Endothelial cell of umbilical vein (primary cell): ENCODE measurements around the gene AADAT. TPM values are rescaled to one million over a fixed set of nuclear protein-coding genes. Genes with fewer than 3 reads are reported as not detected.

Experiments
- BruUV-seq: library from RNA; stranded (reverse); fragments of 400-500 nt; replicated peaks from 2 replicates; lab custom pipeline; 2021; lab: Mats Ljungman, UMichigan
- CTCF ChIA-PET: fragments of 300-600, 350-600 bp; sonication (Branson Sonifier 250); formaldehyde crosslinking; loops from one replicate; lab custom pipeline; 2021; ENCODE audit warnings: antibody characterized with exemption, inconsistent platforms; lab: Charles Lee
- POLR2A ChIA-PET: fragments of 300-600, 350-600 bp; sonication (Branson Sonifier 250); formaldehyde crosslinking; loops from one replicate; lab custom pipeline; 2021; ENCODE audit warnings: antibody characterized with exemption, inconsistent platforms; lab: Charles Lee
- DNase-seq: peaks from one replicate; pipeline ENCODE4 v3.0.0-alpha.2; 2011; ENCODE audit warnings: low read depth, low spot score
- FAIRE-seq: peaks from 2 replicates; lab custom pipeline; 2011; peaks lifted over from hg19 to GRCh38; lab: Jason Lieb, UNC
- H2AFZ ChIP-seq: 2 replicates; pipeline ENCODE4 v1.6.0; 2012; ENCODE audit warnings: low read depth, low read length, control low read depth, inconsistent platforms
- H3K27ac ChIP-seq: 2 replicates; pipeline ENCODE4 v1.5.1; 2011; ENCODE audit warnings: low read depth, mild to moderate bottlenecking, control low read depth, low read length, moderate library complexity; ENCODE audit not compliant: insufficient read depth
- H3K27me3 ChIP-seq, 2 experiments: 2 replicates each; pipeline versions ENCODE4 v1.6.0 to v1.6.1; 2011; ENCODE audit warnings: low read length in 2 of 2, mixed read lengths in 1 of 2; ENCODE audit not compliant: control insufficient read depth in 2 of 2, insufficient read depth in 2 of 2
- H3K36me3 ChIP-seq, 2 experiments: 2 replicates in 1 of 2; 3 replicates in 1 of 2; pipeline ENCODE4 v1.5.1; 2011; ENCODE audit warnings: low read length in 2 of 2, mild to moderate bottlenecking in 1 of 2, moderate library complexity in 1 of 2; ENCODE audit not compliant: control insufficient read depth in 2 of 2, insufficient read depth in 2 of 2; ENCODE audit errors: extremely low read depth in 1 of 2
- H3K4me1 ChIP-seq: 3 replicates; pipeline ENCODE4 v1.5.1; 2011; ENCODE audit warnings: mild to moderate bottlenecking, low read length; ENCODE audit not compliant: control insufficient read depth, insufficient read depth; ENCODE audit errors: extremely low read depth
- H3K4me2 ChIP-seq: 2 replicates; pipeline ENCODE4 v1.6.1; 2011; ENCODE audit warnings: low read length, control low read depth, mixed read lengths; ENCODE audit not compliant: insufficient read depth
- H3K4me3 ChIP-seq, 3 experiments: fragments of 200-600 bp in 1 of 3; sonication (generic), shearing (Covaris generic) in 1 of 3; replicated peaks in 1 of 3; 2 replicates each; pipeline ENCODE4 v1.5.1; 2011 to 2016; ENCODE audit warnings: control low read depth in 3 of 3, low read length in 3 of 3, mild to moderate bottlenecking in 2 of 3, inconsistent platforms in 1 of 3, low read depth in 1 of 3, moderate library complexity in 1 of 3; ENCODE audit not compliant: insufficient read depth in 1 of 3
- H3K79me2 ChIP-seq: 2 replicates; pipeline ENCODE4 v1.6.0; 2012; ENCODE audit warnings: low read length, inconsistent platforms; ENCODE audit not compliant: control insufficient read depth, insufficient read depth
- H3K9ac ChIP-seq: replicated peaks from 2 replicates; pipeline ENCODE3; 2011; ENCODE audit warnings: low read length, control low read depth; ENCODE audit not compliant: insufficient read depth; ENCODE audit errors: extremely low read depth
- H3K9me1 ChIP-seq: replicated peaks from 3 replicates; pipeline ENCODE4 v1.6.0; 2011; ENCODE audit warnings: mild to moderate bottlenecking, low read length; ENCODE audit not compliant: control insufficient read depth, insufficient read depth; ENCODE audit errors: extremely low read depth
- H3K9me3 ChIP-seq: replicated peaks from 2 replicates; pipeline ENCODE4 v1.5.1; 2012; ENCODE audit warnings: low read length, inconsistent platforms; ENCODE audit not compliant: control insufficient read depth, insufficient read depth
- H4K20me1 ChIP-seq: replicated peaks from 2 replicates; pipeline ENCODE3; 2011; ENCODE audit warnings: mild to moderate bottlenecking, low read length; ENCODE audit not compliant: control insufficient read depth, insufficient read depth; ENCODE audit errors: extremely low read depth
- EZH2 ChIP-seq: IDR thresholded peaks from 2 replicates; pipeline ENCODE4 v1.6.1; 2012; ENCODE audit warnings: borderline replicate concordance, low read depth, mild to moderate bottlenecking, moderate library complexity, low read length, inconsistent platforms; ENCODE audit not compliant: severe bottlenecking
- FOS ChIP-seq: IDR thresholded peaks from 2 replicates; pipeline ENCODE4 v1.6.1; 2011; ENCODE audit warnings: mild to moderate bottlenecking, low read length, moderate library complexity, borderline replicate concordance; ENCODE audit not compliant: insufficient read depth
- GATA2 ChIP-seq: IDR thresholded peaks from 2 replicates; pipeline ENCODE4 v1.7.0; 2011; ENCODE audit warnings: low read depth, mild to moderate bottlenecking, moderate library complexity, mixed read lengths, low read length; ENCODE audit not compliant: insufficient read length, insufficient read depth
- JUN ChIP-seq: IDR thresholded peaks from 2 replicates; pipeline ENCODE4 v1.6.1; 2011; ENCODE audit warnings: borderline replicate concordance, low read depth; ENCODE audit not compliant: insufficient read length, insufficient read depth
- MAX ChIP-seq: IDR thresholded peaks from 2 replicates; pipeline ENCODE4 v1.6.1; 2011; ENCODE audit not compliant: insufficient read depth, insufficient read length
- MYC ChIP-seq: IDR thresholded peaks from one replicate; pipeline ENCODE4 v1.6.1; 2011; ENCODE audit warnings: mild to moderate bottlenecking, low read depth, low read length
- POLR2A ChIP-seq: IDR thresholded peaks from 2 replicates; pipeline ENCODE4 v1.6.1; 2012; ENCODE audit warnings: low read depth, mild to moderate bottlenecking, control low read depth, low read length
- POLR2AphosphoS5 ChIP-seq: IDR thresholded peaks from 2 replicates; pipeline ENCODE4 v1.6.1; 2012; ENCODE audit warnings: low read depth, mild to moderate bottlenecking, control low read depth, low read length, moderate library complexity; ENCODE audit not compliant: insufficient read depth
- dilution Hi-C: fragments of 300-500 bp; cut with MboI; formaldehyde crosslinking; loops from one replicate; pipeline ENCODE4 v1.15.0; 2019; ENCODE audit warnings: low sequenced_read_pairs; ENCODE audit not compliant: extremely low pct_ligation_motif_present
- intact Hi-C: fragments of 100-400 bp; cut with micrococcal nuclease; formaldehyde crosslinking; loops from one replicate; pipeline ENCODE4 v1.10.0; 2022
- polyA plus RNA-seq, 4 experiments: library from polyadenylated mRNA; depleted of rRNA in 3 of 4; stranded (reverse) in 3 of 4; unstranded in 1 of 4; fragments of >200 nt; gene quantifications; 2 replicates each; pipeline versions ENCODE4 v1.2.1 to v1.2.3, GENCODE V29; 2011 to 2012; ENCODE audit warnings: missing spikeins in 1 of 4
- total RNA-seq: library from RNA; stranded (reverse); gene quantifications from 2 replicates; pipeline ENCODE4 v1.2.3, GENCODE V29; 2021
- TF ChIP-seq, protein P1 (sequence below), 2 donors: IDR thresholded peaks; 1 replicate in 1 of 2; 2 replicates in 1 of 2; pipeline ENCODE4 v1.5.1; 2011; ENCODE audit warnings: low read length in 2 of 2, mild to moderate bottlenecking in 2 of 2, moderate library complexity in 2 of 2, control low read depth in 1 of 2, inconsistent platforms in 1 of 2, low read depth in 1 of 2; ENCODE audit not compliant: insufficient read depth in 1 of 2; ENCODE audit errors: extremely low read depth in 1 of 2

Gene AADAT
- total and polyA plus RNA-seq, 2 donors (not counting 3 experiments of a cell fraction or from before 2014, with no cell fraction given): 1.8 to 2.5 TPM

DNA sequence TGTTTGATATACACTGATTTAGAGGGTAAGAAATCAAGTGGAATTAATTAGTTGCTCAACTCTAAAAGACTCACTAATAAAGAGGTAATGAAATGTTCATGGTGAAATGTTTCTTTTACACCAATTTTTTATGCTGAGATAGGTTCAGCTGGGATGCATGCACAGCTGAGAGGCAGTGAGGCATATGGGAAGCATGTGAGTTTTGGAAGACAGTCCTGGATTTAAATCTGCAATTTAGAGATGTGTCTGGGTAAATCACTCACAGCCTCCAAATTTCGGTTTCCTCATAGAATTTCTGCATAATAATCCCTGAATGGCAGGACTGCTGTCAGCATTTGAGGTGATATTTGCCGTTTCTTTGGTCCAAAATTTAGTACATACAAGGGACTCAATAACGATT lies 48.2 kb upstream of the AADAT start:
- no peak for FAIRE-seq
- H3K27ac ChIP-seq: no peak overlapping the region
- no peaks in the 10 kb centered on the region for H3K4me1 ChIP-seq
- intact Hi-C loops (loop anchor here (1.0 kb wide), 1 partner anchor 121 kb away; no protein-coding TSS in a partner anchor), dilution Hi-C loops (no loop called here)
- no peaks in the 10 kb centered on the region for H3K36me3 ChIP-seq
- H3K4me3 ChIP-seq: no peak overlapping the region
- H3K9ac ChIP-seq: no peak overlapping the region
- H3K9me1 ChIP-seq: no peaks in the 10 kb centered on the region
- no peak overlapping the region for H2AFZ ChIP-seq
- no peaks in the 10 kb centered on the region for H4K20me1 ChIP-seq
- TF ChIP-seq EZH2 (no peak), JUN (no peak), FOS (no peak), POLR2A (no peak), POLR2AphosphoS5 (no peak), GATA2 (no peak), MYC (no peak), MAX (no peak)
- TF ChIP-seq, protein P1, sequence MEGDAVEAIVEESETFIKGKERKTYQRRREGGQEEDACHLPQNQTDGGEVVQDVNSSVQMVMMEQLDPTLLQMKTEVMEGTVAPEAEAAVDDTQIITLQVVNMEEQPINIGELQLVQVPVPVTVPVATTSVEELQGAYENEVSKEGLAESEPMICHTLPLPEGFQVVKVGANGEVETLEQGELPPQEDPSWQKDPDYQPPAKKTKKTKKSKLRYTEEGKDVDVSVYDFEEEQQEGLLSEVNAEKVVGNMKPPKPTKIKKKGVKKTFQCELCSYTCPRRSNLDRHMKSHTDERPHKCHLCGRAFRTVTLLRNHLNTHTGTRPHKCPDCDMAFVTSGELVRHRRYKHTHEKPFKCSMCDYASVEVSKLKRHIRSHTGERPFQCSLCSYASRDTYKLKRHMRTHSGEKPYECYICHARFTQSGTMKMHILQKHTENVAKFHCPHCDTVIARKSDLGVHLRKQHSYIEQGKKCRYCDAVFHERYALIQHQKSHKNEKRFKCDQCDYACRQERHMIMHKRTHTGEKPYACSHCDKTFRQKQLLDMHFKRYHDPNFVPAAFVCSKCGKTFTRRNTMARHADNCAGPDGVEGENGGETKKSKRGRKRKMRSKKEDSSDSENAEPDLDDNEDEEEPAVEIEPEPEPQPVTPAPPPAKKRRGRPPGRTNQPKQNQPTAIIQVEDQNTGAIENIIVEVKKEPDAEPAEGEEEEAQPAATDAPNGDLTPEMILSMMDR (IDR thresholded peaks at IDR 0.05; ENCODE audit: extremely low read depth in 1 of 2, insufficient read depth in 1 of 2, low read depth in 1 of 2, low read length in 2 of 2): no peak
- POLR2A ChIA-PET: no interaction called here
- no peak overlapping the region for H3K4me2 ChIP-seq
- no peaks in the 10 kb centered on the region for H3K9me3 ChIP-seq
- no TSS peak for BruUV-seq
- no peaks in the 10 kb centered on the region for H3K79me2 ChIP-seq
- CTCF ChIA-PET: interaction anchor here (1.1 kb wide), 1 partner anchor 11 kb away, joined by 3 read pairs; no protein-coding TSS in a partner anchor
- no peaks in the 10 kb centered on the region for H3K27me3 ChIP-seq
- no peak for DNase-seq
